ENCODE data around the gene GPC3. TPM values are rescaled to one million over a fixed set of nuclear protein-coding genes. Genes with fewer than 3 reads are reported as not detected.
"Not testable (repeated sequence)": the region's sequence is repeated elsewhere in the genome, so short reads cannot be mapped to it uniquely, and the experiment has no call there.

The GPC3 gene
- total and polyA plus RNA-seq, 2 donors: 22.1 to 192 TPM

- Histone ChIP-seq H3K36me3 (ENCODE audit: insufficient read depth) (no peaks in the 10 kb centered on the region), H3K4me3 (ENCODE audit: low read depth, low read length) (no peak overlapping the region), H3K4me1 (ENCODE audit: insufficient read depth) (no peaks in the 10 kb centered on the region), H3K27ac (ENCODE audit: low read depth) (no peak overlapping the region)
- WGBS: 54% methylated on average over 7 of the region's 7 CpGs
- no peak for DNase-seq (ENCODE audit: extremely low spot score)
Measured at GRCh38 chrX:133640161-133641015, 345.0 kb downstream of the GPC3 start.

- Histone ChIP-seq H3K4me1 (ENCODE audit: insufficient read depth) (no peaks in the 10 kb centered on the region), H3K27ac (ENCODE audit: low read depth) (no peak overlapping the region), H3K36me3 (ENCODE audit: insufficient read depth) (no peaks in the 10 kb centered on the region), H3K4me3 (ENCODE audit: low read depth, low read length) (no peak overlapping the region)
- no peak for DNase-seq (ENCODE audit: extremely low spot score)
- WGBS: 87% methylated on average over 2 of the region's 2 CpGs
Measured at GRCh38 chrX:133639726-133640125, 345.7 kb downstream of the GPC3 start.

- DNase-seq (ENCODE audit: extremely low spot score): no peak
- 83% methylated on average over 4 of the region's 4 CpGs for WGBS
Measured at GRCh38 chrX:133638285-133638684, 347.1 kb downstream of the GPC3 start.

GRCh38 chrX:133637765-133638164, 347.6 kb downstream of the GPC3 start:
- 92% methylated on average over 5 of the region's 5 CpGs for WGBS
- no peaks in the 10 kb centered on the region for H3K36me3 ChIP-seq (ENCODE audit: insufficient read depth)
- DNase-seq (ENCODE audit: extremely low spot score): no peak
- H3K4me3 ChIP-seq (ENCODE audit: low read depth, low read length): no peak overlapping the region
- H3K27ac ChIP-seq (ENCODE audit: low read depth): no peak overlapping the region
- H3K4me1 ChIP-seq (ENCODE audit: insufficient read depth): no peaks in the 10 kb centered on the region

More at GRCh38 chrX:133638285-133638684, 347.1 kb downstream of the GPC3 start:
- Histone ChIP-seq H3K27ac (ENCODE audit: low read depth) (no peak overlapping the region), H3K4me1 (ENCODE audit: insufficient read depth) (no peaks in the 10 kb centered on the region), H3K36me3 (ENCODE audit: insufficient read depth) (no peaks in the 10 kb centered on the region), H3K4me3 (ENCODE audit: low read depth, low read length) (no peak overlapping the region)

GRCh38 chrX:133636009-133636408, 349.4 kb downstream of the GPC3 start:
- WGBS: 88% methylated on average over 6 of the region's 6 CpGs
- Histone ChIP-seq H3K27ac (ENCODE audit: low read depth) (no peak overlapping the region), H3K4me3 (ENCODE audit: low read depth, low read length) (no peak overlapping the region), H3K4me1 (ENCODE audit: insufficient read depth) (no peaks in the 10 kb centered on the region), H3K36me3 (ENCODE audit: insufficient read depth) (no peaks in the 10 kb centered on the region)
- no peak for DNase-seq (ENCODE audit: extremely low spot score)

GRCh38 chrX:133634416-133634815, 351.0 kb downstream of the GPC3 start:
- no peak overlapping the region for H3K27ac ChIP-seq (ENCODE audit: low read depth)
- DNase-seq (ENCODE audit: extremely low spot score): no peak
- H3K4me3 ChIP-seq (ENCODE audit: low read depth, low read length): no peak overlapping the region
- 100% methylated on average over 1 of the region's 1 CpG for WGBS
- no peaks in the 10 kb centered on the region for H3K4me1 ChIP-seq (ENCODE audit: insufficient read depth)
- H3K36me3 ChIP-seq (ENCODE audit: insufficient read depth): no peaks in the 10 kb centered on the region

- DNase-seq (ENCODE audit: extremely low spot score): no peak
- WGBS: 95% methylated on average over 1 of the region's 1 CpG
- Histone ChIP-seq H3K4me1 (ENCODE audit: insufficient read depth) (no peaks in the 10 kb centered on the region), H3K36me3 (ENCODE audit: insufficient read depth) (no peaks in the 10 kb centered on the region), H3K4me3 (ENCODE audit: low read depth, low read length) (no peak overlapping the region), H3K27ac (ENCODE audit: low read depth) (no peak overlapping the region)
Measured at GRCh38 chrX:133633950-133634349, 351.4 kb downstream of the GPC3 start.

GRCh38 chrX:133633162-133633561, 352.2 kb downstream of the GPC3 start:
- Histone ChIP-seq H3K27ac (ENCODE audit: low read depth) (no peak overlapping the region), H3K36me3 (ENCODE audit: insufficient read depth) (no peaks in the 10 kb centered on the region), H3K4me1 (ENCODE audit: insufficient read depth) (no peaks in the 10 kb centered on the region), H3K4me3 (ENCODE audit: low read depth, low read length) (no peak overlapping the region)
- no peak for DNase-seq (ENCODE audit: extremely low spot score)

- no peaks in the 10 kb centered on the region for H3K4me1 ChIP-seq (ENCODE audit: insufficient read depth)
- WGBS: 49% methylated on average over 4 of the region's 4 CpGs
- no peak for DNase-seq (ENCODE audit: extremely low spot score)
- no peak overlapping the region for H3K4me3 ChIP-seq (ENCODE audit: low read depth, low read length)
- no peak overlapping the region for H3K27ac ChIP-seq (ENCODE audit: low read depth)
- H3K36me3 ChIP-seq (ENCODE audit: insufficient read depth): no peaks in the 10 kb centered on the region
Measured at GRCh38 chrX:133630362-133630761, 355.0 kb downstream of the GPC3 start.

GRCh38 chrX:133627673-133628072, 357.7 kb downstream of the GPC3 start:
- DNase-seq (ENCODE audit: extremely low spot score): no peak
- no peaks in the 10 kb centered on the region for H3K36me3 ChIP-seq (ENCODE audit: insufficient read depth)
- H3K4me3 ChIP-seq (ENCODE audit: low read depth, low read length): no peak overlapping the region
- H3K4me1 ChIP-seq (ENCODE audit: insufficient read depth): no peaks in the 10 kb centered on the region
- WGBS: 83% methylated on average over 4 of the region's 4 CpGs
- H3K27ac ChIP-seq (ENCODE audit: low read depth): no peak overlapping the region

- H3K36me3 ChIP-seq (ENCODE audit: insufficient read depth); H3K27ac ChIP-seq (ENCODE audit: low read depth); H3K4me3 ChIP-seq (ENCODE audit: low read depth, low read length); H3K4me1 ChIP-seq (ENCODE audit: insufficient read depth); DNase-seq (ENCODE audit: extremely low spot score): not testable (repeated sequence)
- WGBS: 96% methylated on average over 10 of the region's 10 CpGs
Measured at GRCh38 chrX:133621384-133621783, 364.0 kb downstream of the GPC3 start.

GRCh38 chrX:133611676-133612075, 373.7 kb downstream of the GPC3 start:
- no peak overlapping the region for H3K4me3 ChIP-seq (ENCODE audit: low read depth, low read length)
- no peak overlapping the region for H3K27ac ChIP-seq (ENCODE audit: low read depth)
- no peak for DNase-seq (ENCODE audit: extremely low spot score)
- no peaks in the 10 kb centered on the region for H3K36me3 ChIP-seq (ENCODE audit: insufficient read depth)
- WGBS: 94% methylated on average over 1 of the region's 1 CpG
- H3K4me1 ChIP-seq (ENCODE audit: insufficient read depth): no peaks in the 10 kb centered on the region

- Histone ChIP-seq H3K36me3 (ENCODE audit: insufficient read depth) (no peaks in the 10 kb centered on the region), H3K4me3 (ENCODE audit: low read depth, low read length) (no peak overlapping the region), H3K27ac (ENCODE audit: low read depth) (no peak overlapping the region), H3K4me1 (ENCODE audit: insufficient read depth) (no peaks in the 10 kb centered on the region)
- WGBS: 93% methylated on average over 1 of the region's 1 CpG
- DNase-seq (ENCODE audit: extremely low spot score): no peak
Measured at GRCh38 chrX:133610056-133610455, 375.3 kb downstream of the GPC3 start.

- Histone ChIP-seq H3K4me3 (ENCODE audit: low read depth, low read length) (no peak overlapping the region), H3K4me1 (ENCODE audit: insufficient read depth) (no peaks in the 10 kb centered on the region)
- 88% methylated on average over 4 of the region's 4 CpGs for WGBS
Measured at GRCh38 chrX:133609166-133609565, 376.2 kb downstream of the GPC3 start.

More at GRCh38 chrX:133609166-133609565, 376.2 kb downstream of the GPC3 start:
- no peak overlapping the region for H3K27ac ChIP-seq (ENCODE audit: low read depth)
- DNase-seq (ENCODE audit: extremely low spot score): no peak
- no peaks in the 10 kb centered on the region for H3K36me3 ChIP-seq (ENCODE audit: insufficient read depth)
